Activated naive CD8-positive, alpha-beta T cell treated with anti-CD3 and anti-CD28 coated beads, Interleukin-2, amount 50 U/mL, for 16 hours (primary cell): ENCODE measurements around the gene PACRG.

Experiments
- DNase-seq: peaks from one replicate; pipeline ENCODE4 v3.0.0-alpha.2; 2020; ENCODE audit warnings: low read depth, low spot score

PACRG gene

GRCh38 chr6:163285691-163286090 is 557.9 kb downstream of the PACRG start:
- no peak for DNase-seq

GRCh38 chr6:163287626-163288025 is 559.9 kb downstream of the PACRG start:
- no peak for DNase-seq

GRCh38 chr6:163288066-163288465 is 560.3 kb downstream of the PACRG start:
- DNase-seq, result no peak

GRCh38 chr6:163288915-163289314 is 561.1 kb downstream of the PACRG start:
- DNase-seq, result no peak

- DNase-seq, result no peak
These were observed 561.7 kb downstream of the PACRG start for GRCh38 chr6:163289447-163289846.

- DNase-seq, result no peak
These were observed 562.9 kb downstream of the PACRG start for GRCh38 chr6:163290545-163291274.

- no peak for DNase-seq
These were observed 563.8 kb downstream of the PACRG start for GRCh38 chr6:163291622-163292021.

- DNase-seq, result no peak
These were observed 565.5 kb downstream of the PACRG start for GRCh38 chr6:163293286-163293685.

GRCh38 chr6:163294734-163295133 is 567.0 kb downstream of the PACRG start:
- no peak for DNase-seq

GRCh38 chr6:163296835-163297519 is 569.2 kb downstream of the PACRG start:
- no peak for DNase-seq

- DNase-seq, result no peak
These were observed 570.5 kb downstream of the PACRG start for GRCh38 chr6:163298079-163298830.

- DNase-seq, result no peak
These were observed 573.1 kb downstream of the PACRG start for GRCh38 chr6:163300838-163301237.

GRCh38 chr6:163301726-163302635 is 574.2 kb downstream of the PACRG start:
- no peak for DNase-seq

GRCh38 chr6:163302747-163303146 is 575.0 kb downstream of the PACRG start:
- no peak for DNase-seq

- DNase-seq, result no peak
These were observed 578.2 kb downstream of the PACRG start for GRCh38 chr6:163306000-163306399.

GRCh38 chr6:163308629-163309440 is 581.1 kb downstream of the PACRG start:
- DNase-seq, result no peak

GRCh38 chr6:163309491-163310026 is 581.8 kb downstream of the PACRG start:
- DNase-seq, result no peak

GRCh38 chr6:163310096-163310972 is 582.6 kb downstream of the PACRG start:
- no peak for DNase-seq

- DNase-seq, result no peak
These were observed 583.2 kb downstream of the PACRG start for GRCh38 chr6:163310973-163311383.
